Tibial nerve (tissue), 4 donors: ENCODE results near the gene HSPB6. TPM values are rescaled to one million over a fixed set of nuclear protein-coding genes. Genes with fewer than 3 reads are reported as not detected.

Experiments used
- DNase-seq, 2 donors: peaks; one replicate each; pipeline ENCODE4 v3.0.0-alpha.2; 2019; ENCODE audit warnings: low spot score in 2 of 2
- H3K27ac ChIP-seq, 4 donors: fragments of 200-600 bp; sonication (generic) in 3 of 4; one replicate each; pipeline ENCODE4 v1.5.1; 2017 to 2019; ENCODE audit warnings: mild to moderate bottlenecking in 1 of 4
- H3K27me3 ChIP-seq, 2 donors: fragments of 200-600 bp; sonication (generic) in 1 of 2; one replicate each; pipeline versions ENCODE4 v1.5.1 to v1.6.0; 2017 to 2019
- H3K36me3 ChIP-seq, 3 donors: fragments of 200-600 bp; sonication (generic); one replicate each; pipeline ENCODE4 v1.5.1; 2018 to 2019
- H3K4me1 ChIP-seq, 4 donors: fragments of 200-600 bp; sonication (generic) in 3 of 4; one replicate each; pipeline ENCODE4 v1.5.1; 2017 to 2019
- H3K4me3 ChIP-seq, 4 donors: fragments of 200-600 bp; sonication (generic) in 3 of 4; one replicate each; pipeline ENCODE4 v1.5.1; 2017 to 2019; ENCODE audit warnings: mild to moderate bottlenecking in 1 of 4, moderate library complexity in 1 of 4
- H3K9me3 ChIP-seq, 4 donors: fragments of 200-600 bp; sonication (generic) in 3 of 4; one replicate each; pipeline ENCODE4 v1.5.1; 2017 to 2019
- EP300 ChIP-seq, 2 donors: sonication (generic); formaldehyde crosslinking; IDR thresholded peaks; one replicate each; pipeline ENCODE4 v1.6.1; 2017; ENCODE audit warnings: antibody characterized with exemption in 2 of 2, mild to moderate bottlenecking in 1 of 2
- POLR2A ChIP-seq, 2 donors: fragments of 450-650 bp; IDR thresholded peaks; one replicate each; pipeline ENCODE4 v1.6.1; 2017; ENCODE audit warnings: antibody characterized with exemption in 2 of 2, mild to moderate bottlenecking in 2 of 2, moderate library complexity in 2 of 2
- WGBS, 2 donors: methylation state at CpG; one replicate each; pipeline ENCODE4 v1.1.5; 2018; 5-methylcytosine and 5-hydroxymethylcytosine counted together
- total RNA-seq, 4 donors: library from RNA; depleted of rRNA; stranded (reverse); fragments of >200 nt; gene quantifications; one replicate each; pipeline ENCODE4 v1.1.0, GENCODE V29; 2016
- TF ChIP-seq, protein P1 (sequence below), 5 experiments: fragments of 200-600 bp in 3 of 5; fragments of 450-650 bp in 2 of 5; sonication (generic) in 3 of 5; IDR thresholded peaks; one replicate each; pipeline ENCODE4 v1.5.1; 2016 to 2019; ENCODE audit warnings: antibody characterized with exemption in 5 of 5, mild to moderate bottlenecking in 3 of 5, moderate library complexity in 2 of 5

Gene HSPB6
- total RNA-seq, 4 donors from 2014 or later = 85.2 to 190 (median 124) TPM

DNA sequence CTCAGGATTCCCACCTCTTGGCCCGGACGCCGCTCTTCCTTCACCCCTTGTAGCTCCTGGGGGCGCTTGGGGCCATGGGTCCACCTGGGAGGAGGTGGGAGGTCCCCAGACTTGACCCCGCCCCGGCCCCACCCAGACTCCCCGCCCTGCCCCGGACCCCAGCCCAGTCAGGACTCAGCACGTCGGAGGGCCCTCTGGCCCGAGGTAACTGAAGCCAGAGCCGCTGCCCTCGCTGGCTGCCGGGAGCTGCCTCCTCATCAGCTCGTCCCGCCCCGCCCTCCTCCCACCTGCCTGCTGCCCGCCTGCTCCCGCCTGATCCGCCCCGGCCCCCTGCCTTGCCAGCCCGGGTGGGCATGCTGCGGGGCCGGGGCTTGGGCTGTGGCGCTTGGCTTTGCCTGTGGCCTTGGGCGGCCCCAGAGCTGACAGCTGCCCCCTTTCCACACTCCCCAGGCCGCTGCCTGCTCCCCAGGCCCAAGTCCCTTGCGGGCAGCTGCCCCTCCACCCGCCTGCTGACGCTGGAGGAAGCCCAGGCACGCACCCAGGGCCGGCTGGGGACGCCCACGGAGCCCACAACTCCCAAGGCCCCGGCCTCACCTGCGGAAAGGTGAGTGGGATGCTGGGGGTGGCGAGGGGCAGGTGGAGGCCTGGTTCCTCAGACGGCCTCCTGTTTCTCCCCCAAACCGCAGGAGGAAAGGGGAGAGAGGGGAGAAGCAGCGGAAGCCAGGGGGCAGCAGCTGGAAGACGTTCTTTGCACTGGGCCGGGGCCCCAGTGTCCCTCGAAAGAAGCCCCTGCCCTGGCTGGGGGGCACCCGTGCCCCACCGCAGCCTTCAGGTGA is 27.9 kb upstream of the HSPB6 start:
- Histone ChIP-seq H3K27me3 (no peaks in the 10 kb centered on the region), H3K4me3 (no peak overlapping the region), H3K27ac (no peak overlapping the region), H3K9me3 (no peaks in the 10 kb centered on the region), H3K4me1 (no peaks in the 10 kb centered on the region), H3K36me3 (peaks cover 0 to 87% (median 0%) of the 10 kb centered on the region in 3 donors)
- DNase-seq = no peak
- 78 to 82% methylated on average over 17 to 33 of the region's 45 CpGs for WGBS, 2 donors
- TF ChIP-seq POLR2A (IDR thresholded peaks at IDR 0.05) (no peak), EP300 (IDR thresholded peaks at IDR 0.05) (no peak)
- TF ChIP-seq, protein P1, sequence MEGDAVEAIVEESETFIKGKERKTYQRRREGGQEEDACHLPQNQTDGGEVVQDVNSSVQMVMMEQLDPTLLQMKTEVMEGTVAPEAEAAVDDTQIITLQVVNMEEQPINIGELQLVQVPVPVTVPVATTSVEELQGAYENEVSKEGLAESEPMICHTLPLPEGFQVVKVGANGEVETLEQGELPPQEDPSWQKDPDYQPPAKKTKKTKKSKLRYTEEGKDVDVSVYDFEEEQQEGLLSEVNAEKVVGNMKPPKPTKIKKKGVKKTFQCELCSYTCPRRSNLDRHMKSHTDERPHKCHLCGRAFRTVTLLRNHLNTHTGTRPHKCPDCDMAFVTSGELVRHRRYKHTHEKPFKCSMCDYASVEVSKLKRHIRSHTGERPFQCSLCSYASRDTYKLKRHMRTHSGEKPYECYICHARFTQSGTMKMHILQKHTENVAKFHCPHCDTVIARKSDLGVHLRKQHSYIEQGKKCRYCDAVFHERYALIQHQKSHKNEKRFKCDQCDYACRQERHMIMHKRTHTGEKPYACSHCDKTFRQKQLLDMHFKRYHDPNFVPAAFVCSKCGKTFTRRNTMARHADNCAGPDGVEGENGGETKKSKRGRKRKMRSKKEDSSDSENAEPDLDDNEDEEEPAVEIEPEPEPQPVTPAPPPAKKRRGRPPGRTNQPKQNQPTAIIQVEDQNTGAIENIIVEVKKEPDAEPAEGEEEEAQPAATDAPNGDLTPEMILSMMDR (IDR thresholded peaks at IDR 0.05) = no peak

DNA sequence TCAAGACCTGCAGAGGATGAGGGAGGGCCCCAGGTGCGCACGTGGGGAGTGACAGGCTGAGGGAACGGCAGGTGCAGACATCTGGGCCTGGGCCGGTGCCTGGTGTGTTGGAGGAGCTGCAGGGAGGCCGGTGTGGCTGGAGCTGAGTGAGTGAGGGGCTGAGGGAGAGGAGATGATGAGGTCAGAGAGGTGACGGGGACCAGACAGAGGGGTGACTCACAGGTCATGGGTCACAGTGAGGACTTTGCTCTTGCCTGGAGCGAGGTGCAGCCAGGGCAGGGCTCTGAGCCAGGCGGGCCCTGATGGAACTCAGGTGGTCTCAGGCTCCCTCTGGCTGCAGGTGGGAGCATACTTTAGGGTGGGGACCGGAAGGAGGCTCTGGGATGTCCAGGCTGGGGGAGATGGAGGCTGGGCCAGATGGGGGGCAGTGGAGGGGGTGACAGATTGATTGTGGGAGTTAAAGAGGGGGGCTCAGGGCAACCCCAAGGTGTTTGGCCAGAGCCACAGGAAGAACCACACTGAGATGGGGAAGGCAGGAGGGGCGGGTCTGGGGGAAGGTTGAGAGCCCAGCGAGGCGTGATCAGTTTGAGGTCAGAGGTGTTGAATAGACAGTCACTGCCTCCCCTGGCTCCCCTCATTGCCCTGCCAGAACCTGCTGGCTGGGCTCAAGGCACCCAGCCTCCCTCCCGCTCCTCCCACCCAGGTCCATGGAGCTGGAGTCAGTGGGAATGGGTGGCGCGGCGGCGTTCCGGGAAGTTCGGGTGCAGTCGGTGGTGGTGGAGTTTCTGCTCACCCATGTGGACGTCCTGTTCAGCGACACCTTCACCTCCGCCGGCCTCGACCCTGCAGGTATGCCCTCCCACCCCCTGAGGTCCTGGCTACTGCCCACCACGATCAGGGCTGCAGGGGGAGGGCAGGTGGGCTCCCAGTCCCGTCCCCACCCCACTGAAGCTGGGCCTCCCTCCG is 26.9 kb upstream of the HSPB6 start:
- WGBS, 2 donors = 77 to 79% methylated on average over 20 to 25 of the region's 28 CpGs
- Histone ChIP-seq H3K9me3 (no peaks in the 10 kb centered on the region), H3K4me3 (no peak overlapping the region), H3K27ac (no peak overlapping the region), H3K4me1 (no peaks in the 10 kb centered on the region), H3K36me3 (peaks cover 0 to 96% (median 0%) of the 10 kb centered on the region in 3 donors), H3K27me3 (no peaks in the 10 kb centered on the region)
- no peak for DNase-seq
- TF ChIP-seq POLR2A (IDR thresholded peaks at IDR 0.05) (no peak), EP300 (IDR thresholded peaks at IDR 0.05) (no peak)
- TF ChIP-seq, protein P1 (IDR thresholded peaks at IDR 0.05) = no peak

DNA sequence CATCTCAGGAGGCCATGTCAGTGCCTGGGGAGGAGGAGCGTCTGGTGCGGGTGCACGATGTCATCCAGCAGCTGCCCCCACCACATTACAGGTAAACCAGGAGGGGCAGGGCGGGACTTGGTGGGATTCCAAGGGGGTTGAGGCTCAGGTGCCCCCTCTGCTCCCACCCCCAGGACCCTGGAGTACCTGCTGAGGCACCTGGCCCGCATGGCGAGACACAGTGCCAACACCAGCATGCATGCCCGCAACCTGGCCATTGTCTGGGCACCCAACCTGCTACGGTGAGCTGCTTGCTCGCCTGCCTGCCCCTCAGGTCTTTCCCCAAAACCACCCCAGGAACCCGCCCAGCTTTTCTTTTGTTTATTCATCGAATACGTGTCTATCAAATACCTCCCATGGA is 25.8 kb upstream of the HSPB6 start:
- no peak overlapping the region for H3K4me3 ChIP-seq
- no peaks in the 10 kb centered on the region for H3K27me3 ChIP-seq
- H3K9me3 ChIP-seq = no peaks in the 10 kb centered on the region
- no peak for DNase-seq
- H3K27ac ChIP-seq = no peak overlapping the region
- peaks cover 0 to 2% (median 0%) of the 10 kb centered on the region in 4 donors for H3K4me1 ChIP-seq
- peaks cover 0 to 100% (median 0%) of the 10 kb centered on the region in 3 donors for H3K36me3 ChIP-seq
- 91 to 97% methylated on average over 10 of the region's 12 CpGs for WGBS, 2 donors
- no peak for TF ChIP-seq EP300 (IDR thresholded peaks at IDR 0.05)
- TF ChIP-seq, protein P1 (IDR thresholded peaks at IDR 0.05) = no peak
- no peak for TF ChIP-seq POLR2A (IDR thresholded peaks at IDR 0.05)

DNA sequence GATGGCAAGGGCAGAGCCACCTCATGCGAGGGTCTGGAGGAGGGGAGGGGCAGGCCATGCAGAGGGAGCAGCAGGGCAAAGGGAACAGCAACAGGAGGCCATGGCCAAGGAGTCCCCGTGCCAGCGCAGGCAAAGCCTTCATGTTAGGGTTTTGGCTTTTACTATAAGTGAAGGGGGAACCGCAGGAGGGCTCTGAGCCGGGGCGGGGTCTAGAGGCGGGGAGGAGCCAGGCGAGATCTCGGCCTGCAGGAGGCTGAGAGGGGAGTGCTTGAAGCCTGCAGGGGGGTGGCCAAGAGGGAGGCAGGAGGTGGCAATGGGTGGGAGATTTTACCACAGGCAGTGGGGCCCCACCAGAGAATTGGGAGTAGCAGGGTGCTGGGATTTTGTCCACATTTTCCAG is 24.8 kb upstream of the HSPB6 start:
- Histone ChIP-seq H3K4me3 (no peak overlapping the region), H3K27me3 (no peaks in the 10 kb centered on the region), H3K4me1 (peaks cover 0 to 11% (median 2%) of the 10 kb centered on the region in 4 donors), H3K27ac (no peak overlapping the region), H3K36me3 (peaks cover 0 to 93% (median 0%) of the 10 kb centered on the region in 3 donors), H3K9me3 (no peaks in the 10 kb centered on the region)
- no peak for DNase-seq
- TF ChIP-seq, protein P1 (IDR thresholded peaks at IDR 0.05) = no peak
- TF ChIP-seq EP300 (IDR thresholded peaks at IDR 0.05) (no peak), POLR2A (IDR thresholded peaks at IDR 0.05) (no peak)
- 73 to 75% methylated on average over 9 of the region's 9 CpGs for WGBS, 2 donors
